ENCODE measurements around the gene KRTAP10-7. TPM values are rescaled to one million over a fixed set of nuclear protein-coding genes. Genes with fewer than 3 reads are reported as not detected.

The KRTAP10-7 gene
- total and polyA plus RNA-seq, 8 donors: not detected

DNA sequence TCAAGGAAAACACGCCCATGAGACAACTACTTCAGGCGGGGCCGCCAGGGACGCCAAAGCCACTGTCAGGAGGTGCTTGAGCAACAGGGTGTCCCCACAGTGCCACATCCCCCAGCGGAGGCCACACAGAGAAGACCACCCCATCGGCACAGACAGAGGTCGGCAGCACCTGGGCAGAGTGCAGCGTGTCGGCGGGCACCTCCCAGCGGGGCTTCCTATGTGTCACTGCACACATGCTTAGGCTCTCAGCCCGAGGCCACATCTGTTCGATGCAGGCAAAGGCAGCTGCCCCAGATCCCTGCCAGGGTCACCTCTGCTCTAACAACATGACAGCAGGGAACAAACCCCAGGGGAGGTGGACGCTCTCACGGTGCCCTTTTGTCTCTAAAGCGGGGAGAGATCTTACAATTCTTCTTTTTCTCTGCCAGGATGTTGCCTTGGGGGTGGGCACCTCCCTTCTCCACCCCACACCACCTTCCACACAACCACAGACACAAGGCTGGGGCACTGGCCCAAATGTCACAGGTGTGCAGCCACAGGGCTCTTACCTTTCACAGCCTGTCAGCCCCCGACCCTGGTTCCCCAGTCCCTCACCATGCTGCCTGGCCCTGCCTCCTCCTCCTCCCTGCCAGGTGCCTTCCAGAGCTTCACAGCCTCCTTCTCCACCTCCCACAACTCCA is 15.7 kb downstream of the KRTAP10-7 start:
- Histone ChIP-seq H3K9me3 (peaks cover 0 to 15% (median 10%) of the 10 kb centered on the region in 4 donors), H3K27ac (no peak overlapping the region), H3K27me3 (peaks cover 0 to 49% (median 0%) of the 10 kb centered on the region in 3 donors), H3K36me3 (no peaks in the 10 kb centered on the region), H3K4me1 (no peaks in the 10 kb centered on the region), H3K4me3 (no peak overlapping the region)
- WGBS, 5 donors: 71 to 83% (median 82%) methylated on average over 15 to 17 of the region's 17 CpGs
- intact Hi-C loops (cut with DNase I; ENCODE audit: low total_unique reads): no loop called here
- no peak for TF ChIP-seq EP300 (IDR thresholded peaks at IDR 0.05)
- no peak for TF ChIP-seq POLR2A (IDR thresholded peaks at IDR 0.05)
- TF ChIP-seq POLR2AphosphoS5 (IDR thresholded peaks at IDR 0.05): no peak
- TF ChIP-seq, protein P1, sequence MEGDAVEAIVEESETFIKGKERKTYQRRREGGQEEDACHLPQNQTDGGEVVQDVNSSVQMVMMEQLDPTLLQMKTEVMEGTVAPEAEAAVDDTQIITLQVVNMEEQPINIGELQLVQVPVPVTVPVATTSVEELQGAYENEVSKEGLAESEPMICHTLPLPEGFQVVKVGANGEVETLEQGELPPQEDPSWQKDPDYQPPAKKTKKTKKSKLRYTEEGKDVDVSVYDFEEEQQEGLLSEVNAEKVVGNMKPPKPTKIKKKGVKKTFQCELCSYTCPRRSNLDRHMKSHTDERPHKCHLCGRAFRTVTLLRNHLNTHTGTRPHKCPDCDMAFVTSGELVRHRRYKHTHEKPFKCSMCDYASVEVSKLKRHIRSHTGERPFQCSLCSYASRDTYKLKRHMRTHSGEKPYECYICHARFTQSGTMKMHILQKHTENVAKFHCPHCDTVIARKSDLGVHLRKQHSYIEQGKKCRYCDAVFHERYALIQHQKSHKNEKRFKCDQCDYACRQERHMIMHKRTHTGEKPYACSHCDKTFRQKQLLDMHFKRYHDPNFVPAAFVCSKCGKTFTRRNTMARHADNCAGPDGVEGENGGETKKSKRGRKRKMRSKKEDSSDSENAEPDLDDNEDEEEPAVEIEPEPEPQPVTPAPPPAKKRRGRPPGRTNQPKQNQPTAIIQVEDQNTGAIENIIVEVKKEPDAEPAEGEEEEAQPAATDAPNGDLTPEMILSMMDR (IDR thresholded peaks at IDR 0.05): no peak
- DNase-seq: no peak

DNA sequence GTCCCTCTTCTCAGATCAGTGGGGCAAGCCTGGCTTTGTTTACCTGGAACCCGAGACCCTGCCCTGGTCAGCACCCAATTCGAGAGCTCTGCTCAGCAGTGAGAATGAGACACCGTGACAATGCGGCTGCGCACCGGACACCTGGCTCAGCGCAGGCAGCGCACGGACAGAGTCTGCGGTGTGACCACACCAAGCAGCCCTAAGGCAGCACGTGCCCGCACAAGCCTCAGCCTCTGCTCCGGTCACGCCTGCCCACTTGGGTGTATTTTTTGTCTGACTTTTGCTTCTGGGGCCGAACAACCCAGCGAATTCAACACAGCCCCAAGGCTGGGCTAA is 16.2 kb downstream of the KRTAP10-7 start:
- Histone ChIP-seq H3K36me3 (no peaks in the 10 kb centered on the region), H3K27me3 (peaks cover 0 to 46% (median 0%) of the 10 kb centered on the region in 3 donors), H3K27ac (no peak overlapping the region), H3K4me1 (no peaks in the 10 kb centered on the region), H3K4me3 (no peak overlapping the region), H3K9me3 (peaks cover 0 to 11% (median 6%) of the 10 kb centered on the region in 4 donors)
- intact Hi-C loops (cut with DNase I; ENCODE audit: low total_unique reads): no loop called here
- 70 to 83% (median 78%) methylated on average over 8 to 16 of the region's 16 CpGs for WGBS, 5 donors
- DNase-seq: no peak
- TF ChIP-seq, protein P1 (IDR thresholded peaks at IDR 0.05): no peak
- no peak for TF ChIP-seq EP300 (IDR thresholded peaks at IDR 0.05)
- TF ChIP-seq POLR2A (IDR thresholded peaks at IDR 0.05): no peak
- no peak for TF ChIP-seq POLR2AphosphoS5 (IDR thresholded peaks at IDR 0.05)

DNA sequence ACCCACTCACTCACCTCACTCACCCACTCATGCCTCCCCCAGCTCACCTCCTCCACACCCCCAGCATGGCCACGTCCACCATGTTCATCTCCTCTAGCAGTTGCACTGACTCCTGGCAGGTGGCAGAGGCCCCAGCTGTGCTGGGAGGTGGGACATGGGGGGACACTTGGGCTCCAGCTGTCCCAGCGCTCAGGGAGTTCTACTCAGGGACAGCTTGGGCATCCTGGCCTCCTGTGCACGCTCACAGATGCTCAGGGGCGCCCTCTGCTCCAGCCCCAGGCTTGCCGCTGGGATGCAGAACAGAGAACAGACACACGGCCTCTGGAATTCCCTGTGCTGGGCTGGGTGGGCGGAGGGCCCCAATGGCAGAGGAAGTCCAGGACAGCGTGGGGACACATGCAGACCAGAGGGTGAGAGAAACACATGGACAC is 16.7 kb downstream of the KRTAP10-7 start:
- intact Hi-C loops (cut with DNase I; ENCODE audit: low total_unique reads): no loop called here
- no peak overlapping the region for H3K4me3 ChIP-seq
- peaks cover 0 to 6% (median 2%) of the 10 kb centered on the region in 4 donors for H3K9me3 ChIP-seq
- DNase-seq: no peak
- no peak overlapping the region for H3K27ac ChIP-seq
- no peaks in the 10 kb centered on the region for H3K4me1 ChIP-seq
- peaks cover 0 to 40% (median 0%) of the 10 kb centered on the region in 3 donors for H3K27me3 ChIP-seq
- WGBS, 5 donors: 50 to 70% (median 61%) methylated on average over 4 to 8 of the region's 8 CpGs
- no peaks in the 10 kb centered on the region for H3K36me3 ChIP-seq
- TF ChIP-seq, protein P1 (IDR thresholded peaks at IDR 0.05): no peak

DNA sequence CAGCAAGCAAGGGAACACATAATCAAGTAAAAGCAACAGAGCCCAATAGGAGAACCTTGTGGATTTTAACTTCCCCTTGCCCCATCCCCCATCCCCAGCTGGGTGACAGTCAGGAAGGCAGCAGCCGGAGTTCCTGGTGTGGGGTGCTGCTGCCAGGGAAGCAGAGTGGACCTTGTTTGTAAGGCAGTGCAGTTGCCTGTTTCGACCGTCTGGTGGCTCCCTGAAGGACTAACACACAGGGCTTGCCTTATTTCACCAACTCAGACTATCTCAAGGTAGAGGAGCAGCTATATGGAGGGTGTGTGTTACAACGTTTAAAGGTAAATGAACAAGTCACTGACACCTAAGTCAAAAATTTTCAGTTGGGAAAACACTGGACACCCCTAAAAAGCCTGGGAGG is 18.1 kb downstream of the KRTAP10-7 start:
- WGBS, 5 donors: 10 to 24% (median 16%) methylated on average over 4 of the region's 4 CpGs
- H3K27ac ChIP-seq: peak overlapping the region in 2 of 5 donors; percentile 2 to 47
- peak in 1 of 2 donors; percentile 43 for DNase-seq

More for the DNA sequence above, 18.1 kb downstream of the KRTAP10-7 start:
- Histone ChIP-seq H3K27me3 (peaks cover 0 to 26% (median 0%) of the 10 kb centered on the region in 3 donors), H3K4me3 (no peak overlapping the region), H3K9me3 (peaks cover 0 to 21% (median 12%) of the 10 kb centered on the region in 4 donors), H3K36me3 (no peaks in the 10 kb centered on the region), H3K4me1 (no peaks in the 10 kb centered on the region)
- TF ChIP-seq, protein P1 (IDR thresholded peaks at IDR 0.05): peak in 4 of 7 experiments; percentile 8 to 19 (median 15)
- TF ChIP-seq EP300 (IDR thresholded peaks at IDR 0.05): no peak
- intact Hi-C loops (cut with DNase I; ENCODE audit: low total_unique reads): no loop called here
